ENCODE results near the gene HDAC9. TPM values are rescaled to one million over a fixed set of nuclear protein-coding genes. Genes with fewer than 3 reads are reported as not detected.

HDAC9 gene
- total RNA-seq, 1 experiment from 2014 or later = 11.3 TPM

- Mint-ChIP-seq H3K27ac (ENCODE audit: low read depth, unreplicated experiment) (no peak overlapping the region), H3K4me3 (ENCODE audit: unreplicated experiment) (no peak overlapping the region), H3K36me3 (ENCODE audit: insufficient read depth, unreplicated experiment) (peaks cover 6% of the 10 kb centered on the region), H3K27me3 (ENCODE audit: insufficient read depth, unreplicated experiment) (no peaks in the 10 kb centered on the region), H3K9me3 (ENCODE audit: unreplicated experiment) (no peaks in the 10 kb centered on the region), H3K4me1 (ENCODE audit: insufficient read depth, unreplicated experiment) (no peaks in the 10 kb centered on the region)
- TF ChIP-seq CTCF (IDR thresholded peaks at IDR 0.05; ENCODE audit: unreplicated experiment) = no peak
- intact Hi-C loops (cut with micrococcal nuclease) = no loop called here
- ChIA-PET CTCF (interaction anchor here (0.6 to 2.1 kb wide), 4 partner anchors 10 to 372 kb away, joined by 3 to 13 read pairs (median 3); no protein-coding TSS in a partner anchor), POLR2A (no interaction called here)
- BruUV-seq (replicated peaks) = no TSS peak
- no peak for DNase-seq (ENCODE audit: unreplicated experiment)
These were observed 87.8 kb downstream of the HDAC9 start for GRCh38 chr7:18583305-18583704.

GRCh38 chr7:18590241-18590640 lies 94.7 kb downstream of the HDAC9 start:
- CTCF ChIA-PET = interaction anchor here (0.5 to 3.0 kb wide), 31 partner anchors 10 to 1122 kb away, joined by 3 to 23 read pairs (median 4); partner anchors contain the start of gene TWIST1
- intact Hi-C loops (cut with micrococcal nuclease) = loop anchor here (1.0 to 5.0 kb wide), 5 partner anchors 77 to 1075 kb away; partner anchors contain the start of gene TWIST1
- no peaks in the 10 kb centered on the region for H3K9me3 Mint-ChIP-seq (ENCODE audit: unreplicated experiment)
- H3K27me3 Mint-ChIP-seq (ENCODE audit: insufficient read depth, unreplicated experiment) = no peaks in the 10 kb centered on the region
- H3K27ac Mint-ChIP-seq (ENCODE audit: low read depth, unreplicated experiment) = no peak overlapping the region
- POLR2A ChIA-PET = interaction anchor here (0.6 to 1.3 kb wide), 2 partner anchors 34 to 526 kb away, joined by 3 read pairs; no protein-coding TSS in a partner anchor
- no peak overlapping the region for H3K4me3 Mint-ChIP-seq (ENCODE audit: unreplicated experiment)
- H3K4me1 Mint-ChIP-seq (ENCODE audit: insufficient read depth, unreplicated experiment) = no peaks in the 10 kb centered on the region
- no peaks in the 10 kb centered on the region for H3K36me3 Mint-ChIP-seq (ENCODE audit: insufficient read depth, unreplicated experiment)
- BruUV-seq (replicated peaks) = no TSS peak
- no peak for TF ChIP-seq CTCF (IDR thresholded peaks at IDR 0.05; ENCODE audit: unreplicated experiment)
- DNase-seq (ENCODE audit: unreplicated experiment) = no peak

GRCh38 chr7:18590744-18591340 lies 95.3 kb downstream of the HDAC9 start:
- H3K4me1 Mint-ChIP-seq (ENCODE audit: insufficient read depth, unreplicated experiment) = no peaks in the 10 kb centered on the region
- H3K9me3 Mint-ChIP-seq (ENCODE audit: unreplicated experiment) = no peaks in the 10 kb centered on the region
- no peaks in the 10 kb centered on the region for H3K27me3 Mint-ChIP-seq (ENCODE audit: insufficient read depth, unreplicated experiment)
- H3K4me3 Mint-ChIP-seq (ENCODE audit: unreplicated experiment) = no peak overlapping the region
- ChIA-PET CTCF (interaction anchor here (0.5 to 3.0 kb wide), 44 partner anchors 10 to 1698 kb away, joined by 3 to 23 read pairs (median 4); partner anchors contain the start of gene TWIST1), POLR2A (interaction anchor here (0.7 to 1.3 kb wide), 2 partner anchors 526 to 1332 kb away, joined by 3 read pairs; no protein-coding TSS in a partner anchor)
- TF ChIP-seq CTCF (IDR thresholded peaks at IDR 0.05; ENCODE audit: unreplicated experiment) = peak; percentile 54
- no TSS peak for BruUV-seq (replicated peaks)
- intact Hi-C loops (cut with micrococcal nuclease) = loop anchor here (1.0 to 5.0 kb wide), 5 partner anchors 76 to 1074 kb away; partner anchors contain the start of gene TWIST1
- no peaks in the 10 kb centered on the region for H3K36me3 Mint-ChIP-seq (ENCODE audit: insufficient read depth, unreplicated experiment)
- no peak overlapping the region for H3K27ac Mint-ChIP-seq (ENCODE audit: low read depth, unreplicated experiment)
- DNase-seq (ENCODE audit: unreplicated experiment) = peak; percentile 57

- H3K27me3 Mint-ChIP-seq (ENCODE audit: insufficient read depth, unreplicated experiment) = no peaks in the 10 kb centered on the region
- intact Hi-C loops (cut with micrococcal nuclease) = loop anchor here (5.0 kb wide), 1 partner anchor 1029 kb away; no protein-coding TSS in a partner anchor
- POLR2A ChIA-PET = interaction anchor here (0.6 to 1.1 kb wide), 2 partner anchors 10 to 125 kb away, joined by 3 read pairs; no protein-coding TSS in a partner anchor
- H3K4me1 Mint-ChIP-seq (ENCODE audit: insufficient read depth, unreplicated experiment) = no peaks in the 10 kb centered on the region
- no peaks in the 10 kb centered on the region for H3K9me3 Mint-ChIP-seq (ENCODE audit: unreplicated experiment)
- no peak overlapping the region for H3K4me3 Mint-ChIP-seq (ENCODE audit: unreplicated experiment)
- CTCF ChIA-PET = interaction anchor here (0.5 to 2.0 kb wide), 5 partner anchors 15 to 1075 kb away, joined by 3 to 7 read pairs (median 3); no protein-coding TSS in a partner anchor
- no peak for DNase-seq (ENCODE audit: unreplicated experiment)
- H3K36me3 Mint-ChIP-seq (ENCODE audit: insufficient read depth, unreplicated experiment) = no peaks in the 10 kb centered on the region
- no TSS peak for BruUV-seq (replicated peaks)
- H3K27ac Mint-ChIP-seq (ENCODE audit: low read depth, unreplicated experiment) = no peak overlapping the region
- no peak for TF ChIP-seq CTCF (IDR thresholded peaks at IDR 0.05; ENCODE audit: unreplicated experiment)
These were observed 98.2 kb downstream of the HDAC9 start for GRCh38 chr7:18593602-18594279.

Measured in MCF 10A (cell line).